H4 (cell line): Measurements from ENCODE around the gene PCDH11X. TPM values are rescaled to one million over a fixed set of nuclear protein-coding genes. Genes with fewer than 3 reads are reported as not detected.
A peak's percentile ranks its signal among the peaks of the same experiment; 100 is the strongest.
"Not testable (repeated sequence)": the region's sequence is repeated elsewhere in the genome, so short reads cannot be mapped to it uniquely, and the experiment has no call there.

Source experiments
- DNase-seq: peaks from one replicate; pipeline ENCODE4 v3.0.0-alpha.2; 2015; ENCODE audit warnings: low spot score
- total RNA-seq: library from RNA; depleted of rRNA; stranded (reverse); fragments of >200 nt; shearing (Covaris generic); gene quantifications from 2 replicates; pipeline ENCODE4 v1.2.3, GENCODE V29; 2014; rRNA removed

The PCDH11X gene, protein sequence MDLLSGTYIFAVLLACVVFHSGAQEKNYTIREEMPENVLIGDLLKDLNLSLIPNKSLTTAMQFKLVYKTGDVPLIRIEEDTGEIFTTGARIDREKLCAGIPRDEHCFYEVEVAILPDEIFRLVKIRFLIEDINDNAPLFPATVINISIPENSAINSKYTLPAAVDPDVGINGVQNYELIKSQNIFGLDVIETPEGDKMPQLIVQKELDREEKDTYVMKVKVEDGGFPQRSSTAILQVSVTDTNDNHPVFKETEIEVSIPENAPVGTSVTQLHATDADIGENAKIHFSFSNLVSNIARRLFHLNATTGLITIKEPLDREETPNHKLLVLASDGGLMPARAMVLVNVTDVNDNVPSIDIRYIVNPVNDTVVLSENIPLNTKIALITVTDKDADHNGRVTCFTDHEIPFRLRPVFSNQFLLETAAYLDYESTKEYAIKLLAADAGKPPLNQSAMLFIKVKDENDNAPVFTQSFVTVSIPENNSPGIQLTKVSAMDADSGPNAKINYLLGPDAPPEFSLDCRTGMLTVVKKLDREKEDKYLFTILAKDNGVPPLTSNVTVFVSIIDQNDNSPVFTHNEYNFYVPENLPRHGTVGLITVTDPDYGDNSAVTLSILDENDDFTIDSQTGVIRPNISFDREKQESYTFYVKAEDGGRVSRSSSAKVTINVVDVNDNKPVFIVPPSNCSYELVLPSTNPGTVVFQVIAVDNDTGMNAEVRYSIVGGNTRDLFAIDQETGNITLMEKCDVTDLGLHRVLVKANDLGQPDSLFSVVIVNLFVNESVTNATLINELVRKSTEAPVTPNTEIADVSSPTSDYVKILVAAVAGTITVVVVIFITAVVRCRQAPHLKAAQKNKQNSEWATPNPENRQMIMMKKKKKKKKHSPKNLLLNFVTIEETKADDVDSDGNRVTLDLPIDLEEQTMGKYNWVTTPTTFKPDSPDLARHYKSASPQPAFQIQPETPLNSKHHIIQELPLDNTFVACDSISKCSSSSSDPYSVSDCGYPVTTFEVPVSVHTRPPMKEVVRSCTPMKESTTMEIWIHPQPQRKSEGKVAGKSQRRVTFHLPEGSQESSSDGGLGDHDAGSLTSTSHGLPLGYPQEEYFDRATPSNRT (N-terminal part only)
- total RNA-seq, result 0.72 and 1.2 TPM in 2 replicates

DNA sequence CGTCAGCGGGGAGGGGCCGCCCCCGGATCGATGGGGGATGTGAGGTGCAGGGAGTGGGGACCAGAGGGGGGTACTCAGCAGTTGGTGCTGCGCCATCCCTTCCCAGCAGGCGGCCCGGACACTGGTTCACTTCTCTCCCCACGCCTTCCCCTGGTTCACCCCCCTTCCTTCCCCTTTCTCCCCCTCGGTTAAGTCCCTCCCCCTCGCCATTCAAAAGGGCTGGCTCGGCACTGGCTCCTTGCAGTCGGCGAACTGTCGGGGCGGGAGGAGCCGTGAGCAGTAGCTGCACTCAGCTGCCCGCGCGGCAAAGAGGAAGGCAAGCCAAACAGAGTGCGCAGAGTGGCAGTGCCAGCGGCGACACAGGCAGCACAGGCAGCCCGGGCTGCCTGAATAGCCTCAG lies at the start of gene PCDH11X:
Gene PCDH11X (plus strand): TSS at position 241 of the 400 bp plus-strand sequence. CDS start 56,130 bp downstream, outside the sequence.
- DNase-seq, result peak; percentile 53

DNA sequence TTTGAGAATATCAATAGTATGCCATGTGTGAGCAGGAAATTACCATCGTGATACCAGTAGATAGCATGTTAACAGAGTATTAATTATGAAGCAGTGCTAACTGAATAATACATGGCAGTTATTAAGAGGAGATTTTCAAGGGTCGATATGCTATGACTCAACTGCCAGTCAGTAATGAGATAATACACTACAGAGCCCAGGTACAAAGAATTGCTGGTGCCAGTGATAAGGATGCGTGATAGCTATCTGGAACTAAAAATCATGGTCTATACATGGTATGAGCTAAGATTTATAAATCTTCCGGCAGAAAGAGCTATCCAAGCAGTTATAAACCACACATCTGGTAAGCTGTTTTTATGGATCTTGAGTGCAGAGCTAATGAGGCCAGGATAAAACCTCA lies 31.7 kb upstream of the PCDH11X start:
- DNase-seq, result not testable (repeated sequence)

DNA sequence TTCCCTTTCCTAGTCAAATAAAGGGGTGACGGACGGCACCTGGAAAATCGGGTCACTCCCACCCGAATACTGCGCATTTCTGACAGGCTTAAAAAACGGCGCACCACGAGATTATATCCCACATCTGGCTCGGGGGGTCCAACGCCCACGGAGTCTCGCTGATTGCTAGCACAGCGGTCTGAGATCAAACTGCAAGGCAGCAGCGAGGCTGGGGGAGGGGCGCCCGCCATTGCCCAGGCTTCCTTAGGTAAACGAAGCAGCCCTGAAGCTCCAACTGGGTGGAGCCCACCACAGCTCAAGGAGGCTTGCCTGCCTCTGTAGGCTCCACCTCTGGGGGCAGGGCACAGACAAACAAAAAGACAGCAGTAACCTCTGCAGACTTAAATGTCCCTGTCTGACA lies 26.2 kb upstream of the PCDH11X start:
- not testable (repeated sequence) for DNase-seq

GRCh38 chrX:91770619-91771488 lies 8.3 kb upstream of the PCDH11X start:
- not testable (repeated sequence) for DNase-seq

GRCh38 chrX:91773943-91774342 lies 5.2 kb upstream of the PCDH11X start:
- DNase-seq, result peak; percentile 3

DNA sequence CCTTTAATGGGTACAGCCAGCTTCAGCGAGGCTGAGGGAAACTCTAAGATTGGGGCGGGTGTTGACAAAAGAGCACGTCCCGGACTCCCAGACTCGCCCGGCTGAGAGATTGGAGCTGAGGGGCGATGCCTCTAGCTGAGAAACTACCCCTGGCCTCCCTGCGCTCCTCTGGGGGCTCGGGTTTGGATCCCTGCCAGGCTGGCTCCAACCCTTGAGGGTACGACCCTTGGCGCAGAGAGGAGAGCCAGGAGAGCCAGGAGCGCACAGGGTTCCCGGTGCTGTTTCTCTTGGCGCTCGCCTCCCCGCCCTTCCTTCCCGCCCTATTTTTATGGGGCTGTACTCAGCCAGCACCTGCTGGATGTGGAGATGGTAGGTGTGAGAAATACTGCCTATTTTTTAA lies 833 bp downstream of the PCDH11X start:
- not testable (repeated sequence) for DNase-seq

DNA sequence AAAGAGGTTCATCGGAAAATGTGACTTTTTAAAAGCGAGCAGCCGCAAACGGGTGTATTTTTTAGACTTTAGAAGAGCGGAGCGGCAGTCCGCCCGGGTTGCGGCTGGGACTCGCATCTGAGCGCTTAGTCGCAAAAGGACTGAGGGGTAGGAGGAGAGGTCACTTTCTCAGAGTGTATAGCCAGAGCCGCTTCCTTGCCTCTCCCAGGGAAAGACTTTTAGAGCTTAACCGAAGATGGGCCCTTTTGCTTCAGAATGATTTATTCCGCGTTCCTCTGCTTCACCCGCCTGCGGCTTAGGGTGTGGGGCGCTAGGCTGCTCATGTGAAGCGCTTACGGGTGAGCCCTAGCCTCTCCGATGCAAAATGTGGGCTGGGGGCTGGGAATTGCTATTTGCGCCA lies 1.5 kb downstream of the PCDH11X start:
- not testable (repeated sequence) for DNase-seq

DNA sequence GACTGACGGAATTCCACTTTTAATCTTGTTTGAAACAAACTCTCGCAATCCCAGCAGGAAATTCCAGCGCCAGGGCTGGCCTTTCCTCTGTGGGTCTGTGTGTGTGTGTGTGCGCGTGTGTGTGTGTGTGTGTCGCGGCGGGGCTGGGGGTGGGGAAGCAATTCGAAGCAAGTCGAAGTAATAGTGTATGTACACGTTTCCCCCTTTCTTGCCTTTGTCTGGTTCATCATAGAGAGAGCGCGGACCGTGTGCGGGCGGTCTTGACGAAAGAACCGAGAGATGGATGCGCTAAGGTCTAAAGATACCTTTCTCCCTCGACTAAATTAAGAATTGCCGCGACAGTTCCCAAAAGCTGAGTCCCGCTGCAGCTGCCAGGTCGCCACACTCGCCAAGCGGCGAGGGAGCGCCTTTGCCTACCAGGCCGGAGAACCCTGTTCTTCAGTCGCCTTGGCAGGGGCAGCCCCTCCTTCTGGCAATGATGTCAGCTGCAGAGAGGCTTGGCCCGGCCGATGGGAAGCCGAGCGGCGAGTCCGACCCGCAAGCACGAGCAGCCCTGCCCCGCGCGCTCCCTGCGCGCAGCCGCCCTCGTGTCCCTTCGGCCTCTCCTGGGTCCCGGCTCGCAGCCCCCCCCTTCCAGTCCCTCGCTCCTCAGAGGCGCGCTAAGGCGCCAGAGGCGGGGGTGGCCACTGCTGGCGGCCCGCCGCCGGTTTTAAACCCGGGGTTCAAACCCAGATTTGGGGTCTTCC lies 2.6 kb downstream of the PCDH11X start:
- not testable (repeated sequence) for DNase-seq

GRCh38 chrX:91782825-91783224 lies 3.6 kb downstream of the PCDH11X start:
- not testable (repeated sequence) for DNase-seq

DNA sequence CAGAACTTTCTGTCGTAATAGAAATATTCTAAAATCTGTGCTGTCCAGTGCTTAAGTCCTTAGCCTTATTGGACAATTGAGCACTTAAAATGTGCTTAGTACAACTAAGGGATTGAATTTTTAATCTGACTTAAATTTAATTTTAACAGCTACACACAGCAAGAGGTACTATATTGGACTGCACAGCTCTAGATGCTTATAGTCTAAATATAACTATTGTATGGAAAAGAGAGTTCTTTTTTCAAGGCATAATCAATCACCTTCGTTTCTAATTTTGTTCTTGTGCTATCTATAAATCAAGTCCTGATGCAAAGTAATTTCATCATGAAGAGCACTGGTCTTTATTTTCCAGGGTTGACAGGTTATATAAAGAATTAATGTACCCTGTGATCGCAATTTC lies 38.4 kb downstream of the PCDH11X start:
- DNase-seq, result not testable (repeated sequence)

GRCh38 chrX:91825321-91825720 lies 46.1 kb downstream of the PCDH11X start:
- not testable (repeated sequence) for DNase-seq
